ENCODE data around the gene AFMID.
"Not testable (repeated sequence)": the region's sequence is repeated elsewhere in the genome, so short reads cannot be mapped to it uniquely, and the experiment has no call there.

AFMID gene

GRCh38 chr17:78154903-78155811 lies 32.0 kb upstream of the AFMID start:
- no peak for DNase-seq

- no peak for DNase-seq
Measured at GRCh38 chr17:78159575-78160158, 27.5 kb upstream of the AFMID start.

- DNase-seq: no peak
Measured at GRCh38 chr17:78163881-78164747, 23.0 kb upstream of the AFMID start.

GRCh38 chr17:78164748-78165607 lies 22.2 kb upstream of the AFMID start:
- DNase-seq: no peak

GRCh38 chr17:78166416-78166815 lies 20.7 kb upstream of the AFMID start:
- DNase-seq: no peak

GRCh38 chr17:78168242-78168902 lies 18.8 kb upstream of the AFMID start, which contains the start of gene SYNGR2:
Gene SYNGR2, plus strand, starts transcription at chr17:78168581. Its CDS starts 36 bp downstream, at chr17:78168617.
- no peak for DNase-seq

DNA sequence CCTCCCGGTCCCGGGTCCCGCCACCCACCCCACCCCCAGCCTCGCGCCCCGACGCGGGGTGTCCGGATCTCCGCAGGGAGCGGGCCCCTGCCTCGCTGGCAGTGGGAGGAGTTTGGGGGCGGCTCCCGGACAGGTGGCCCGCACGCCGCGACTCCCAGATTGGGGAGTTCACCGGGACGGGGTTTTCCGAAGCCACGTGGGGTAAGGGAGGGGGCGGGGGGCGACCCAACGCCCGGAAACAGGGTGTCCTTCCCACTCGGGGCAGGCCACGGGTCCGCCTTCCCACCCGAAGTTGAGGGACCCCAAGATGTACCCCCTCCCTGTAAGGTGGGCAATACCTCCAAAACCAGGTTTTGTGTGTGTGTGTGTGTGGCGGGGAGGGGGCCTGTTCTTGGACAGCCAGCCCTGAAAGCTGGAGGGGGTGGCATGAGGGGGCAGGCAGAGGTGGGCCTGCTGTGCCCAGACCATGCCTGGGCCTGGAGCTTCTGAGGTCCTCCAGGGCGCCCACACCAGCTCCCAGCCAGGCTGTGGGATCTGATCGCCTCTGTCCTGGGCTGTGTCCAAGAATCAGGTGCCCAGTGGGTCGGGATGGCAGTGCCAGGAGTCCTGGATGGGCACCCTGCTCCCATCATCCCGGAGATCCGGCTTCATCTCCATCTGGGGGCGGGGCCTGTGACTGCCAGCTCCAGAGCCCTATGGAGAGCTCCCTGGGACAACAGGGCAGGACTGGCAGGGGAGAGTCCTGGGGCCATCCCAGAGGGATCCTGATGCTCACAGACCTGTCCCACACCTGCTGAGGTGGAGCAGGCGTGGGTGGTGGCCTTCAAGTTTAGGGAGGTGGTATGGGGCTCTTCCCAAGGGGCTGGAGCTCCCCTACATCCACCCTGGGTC lies 18.0 kb upstream of the AFMID start:
- DNase-seq: no peak

DNA sequence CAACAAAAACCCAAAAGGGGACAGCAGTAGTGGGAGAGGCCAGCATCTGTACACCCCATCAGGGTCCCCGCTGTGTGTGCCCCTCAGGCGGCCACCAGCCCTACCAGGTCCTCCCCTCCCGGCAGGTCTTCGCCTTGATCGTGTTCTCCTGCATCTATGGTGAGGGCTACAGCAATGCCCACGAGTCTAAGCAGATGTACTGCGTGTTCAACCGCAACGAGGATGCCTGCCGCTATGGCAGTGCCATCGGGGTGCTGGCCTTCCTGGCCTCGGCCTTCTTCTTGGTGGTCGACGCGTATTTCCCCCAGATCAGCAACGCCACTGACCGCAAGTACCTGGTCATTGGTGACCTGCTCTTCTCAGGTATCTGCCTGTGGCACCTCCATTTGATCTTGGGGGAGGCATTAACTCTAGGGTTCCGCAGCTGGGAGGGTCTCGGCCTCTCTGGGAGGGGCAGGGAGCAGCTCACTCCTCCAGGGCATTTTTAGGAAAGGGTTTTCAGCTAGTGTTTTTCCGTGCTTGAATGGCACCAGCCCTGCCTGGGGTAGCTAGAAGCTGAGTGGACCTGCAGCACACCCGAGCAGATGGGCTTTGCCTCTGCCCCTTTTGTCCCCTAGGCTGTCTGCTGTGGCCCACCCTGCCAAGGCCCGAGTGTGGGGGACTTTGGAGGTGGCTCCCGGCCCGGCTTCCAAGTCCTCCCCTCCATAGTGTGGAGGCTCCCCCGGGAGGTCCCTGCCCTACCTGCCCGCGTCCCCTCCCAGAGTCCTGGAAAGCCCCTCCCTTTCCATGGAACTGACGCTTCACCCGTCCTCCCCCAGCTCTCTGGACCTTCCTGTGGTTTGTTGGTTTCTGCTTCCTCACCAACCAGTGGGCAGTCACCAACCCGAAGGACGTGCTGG lies 16.2 kb upstream of the AFMID start:
- DNase-seq: no peak

GRCh38 chr17:78171591-78172248 lies 15.4 kb upstream of the AFMID start:
- DNase-seq: not testable (repeated sequence)

GRCh38 chr17:78172249-78173051 lies 14.7 kb upstream of the AFMID start:
- DNase-seq: no peak

DNA sequence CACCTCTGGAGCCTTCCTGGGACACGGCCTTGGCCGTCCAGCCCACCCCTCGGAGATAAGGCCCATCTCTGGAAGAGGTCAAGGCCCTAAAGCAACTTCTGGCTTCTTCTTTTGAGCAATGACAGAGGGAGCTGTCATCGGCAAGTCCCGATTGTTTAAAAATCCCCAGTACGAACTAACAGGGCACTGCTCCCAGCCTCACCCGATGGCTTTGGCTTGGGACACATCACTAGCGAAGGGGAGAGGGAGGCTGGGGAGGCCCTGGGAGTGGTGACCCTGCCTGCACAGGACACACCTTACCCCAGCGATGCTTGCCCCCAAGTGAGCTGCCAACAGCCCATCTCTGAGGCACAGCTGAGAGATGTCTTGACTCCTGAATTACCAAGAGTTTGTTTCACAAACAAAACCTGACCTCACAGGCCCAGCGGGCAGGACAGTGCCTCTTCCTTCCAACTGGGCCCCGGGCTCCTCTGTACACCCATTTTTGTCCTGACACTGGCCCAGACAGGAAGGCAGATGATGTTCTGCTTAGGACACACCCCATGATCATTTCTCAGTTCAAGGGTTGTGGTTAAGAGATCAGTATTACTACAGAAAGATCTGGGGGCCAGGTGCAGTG lies 14.0 kb upstream of the AFMID start:
- no peak for DNase-seq

DNA sequence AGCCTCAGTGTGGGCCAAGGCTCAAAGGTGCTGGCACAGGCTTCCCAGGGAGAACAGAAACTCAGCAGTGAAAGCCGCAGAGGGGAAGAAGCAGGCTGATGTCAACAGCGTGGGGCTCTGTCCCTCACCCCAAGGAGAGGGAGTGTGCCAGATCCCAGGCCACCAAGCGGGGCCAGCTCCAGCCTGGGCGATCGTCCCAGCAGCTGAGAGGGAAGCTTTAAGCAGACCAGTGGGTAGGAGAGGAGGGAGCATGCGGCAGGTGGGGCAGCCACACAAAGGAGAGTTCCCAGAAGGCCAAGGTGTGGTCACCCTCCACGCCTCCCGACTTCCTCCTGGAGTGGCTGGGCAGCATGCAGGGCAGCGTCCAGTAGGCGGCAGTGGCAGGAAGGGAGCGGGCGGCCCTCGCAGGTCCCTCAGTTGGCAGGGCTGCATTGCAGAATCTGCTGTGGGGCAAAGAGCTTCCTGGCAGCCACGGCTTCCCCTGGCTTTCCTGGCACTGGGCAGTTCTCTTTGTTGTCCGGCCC lies 12.8 kb upstream of the AFMID start:
- DNase-seq: no peak

- no peak for DNase-seq
Measured at GRCh38 chr17:78174870-78175642, 12.1 kb upstream of the AFMID start.

DNA sequence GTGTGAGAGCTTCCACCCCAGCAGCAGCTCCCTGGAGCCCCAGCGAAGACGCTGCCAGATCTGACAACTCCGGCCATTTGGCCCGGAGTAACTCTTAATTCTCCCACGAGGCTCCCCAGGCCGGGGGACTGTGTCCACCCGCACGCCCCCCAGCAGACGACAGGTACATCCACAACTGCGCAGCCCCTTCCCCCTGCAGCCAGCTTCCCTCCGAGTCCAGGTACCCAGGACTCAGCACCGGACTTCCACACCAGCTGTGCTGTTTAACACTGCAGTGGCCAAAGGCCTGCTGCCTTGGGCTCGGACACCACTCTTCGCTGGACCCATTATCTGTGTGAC lies 11.6 kb upstream of the AFMID start:
- DNase-seq: no peak

DNA sequence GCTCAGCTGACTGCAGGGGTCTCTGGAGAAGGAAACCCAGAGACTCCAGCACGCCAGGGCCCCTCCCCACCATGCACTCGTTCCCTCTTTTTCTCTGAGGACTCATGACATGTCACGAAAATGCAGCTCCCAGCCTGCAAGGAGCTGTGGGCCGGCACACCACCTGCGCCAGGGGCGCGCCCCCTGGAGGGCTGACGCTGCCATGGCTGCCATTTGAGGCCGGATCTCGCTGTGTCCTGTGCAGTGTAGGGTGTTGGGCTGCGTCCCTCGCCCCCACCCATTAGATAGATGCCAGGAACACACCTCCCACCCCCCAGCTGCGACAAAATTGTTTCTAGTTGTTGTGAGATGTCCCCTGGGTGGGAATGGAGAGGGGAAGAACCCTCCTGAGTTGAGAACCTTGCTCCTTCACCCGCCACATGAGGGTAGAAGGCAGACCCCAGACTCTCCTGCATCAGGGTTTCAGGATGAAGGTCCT lies 10.6 kb upstream of the AFMID start:
- DNase-seq: no peak

GRCh38 chr17:78179372-78179771 lies 7.8 kb upstream of the AFMID start:
- no peak for DNase-seq

GRCh38 chr17:78180083-78180482 lies 7.1 kb upstream of the AFMID start:
- no peak for DNase-seq

Data from NCI-H187 treated with DMSO at 0.1 percent for 48 hours (cell line).